ENCODE results near the gene KIAA1755.

KIAA1755 gene

DNA sequence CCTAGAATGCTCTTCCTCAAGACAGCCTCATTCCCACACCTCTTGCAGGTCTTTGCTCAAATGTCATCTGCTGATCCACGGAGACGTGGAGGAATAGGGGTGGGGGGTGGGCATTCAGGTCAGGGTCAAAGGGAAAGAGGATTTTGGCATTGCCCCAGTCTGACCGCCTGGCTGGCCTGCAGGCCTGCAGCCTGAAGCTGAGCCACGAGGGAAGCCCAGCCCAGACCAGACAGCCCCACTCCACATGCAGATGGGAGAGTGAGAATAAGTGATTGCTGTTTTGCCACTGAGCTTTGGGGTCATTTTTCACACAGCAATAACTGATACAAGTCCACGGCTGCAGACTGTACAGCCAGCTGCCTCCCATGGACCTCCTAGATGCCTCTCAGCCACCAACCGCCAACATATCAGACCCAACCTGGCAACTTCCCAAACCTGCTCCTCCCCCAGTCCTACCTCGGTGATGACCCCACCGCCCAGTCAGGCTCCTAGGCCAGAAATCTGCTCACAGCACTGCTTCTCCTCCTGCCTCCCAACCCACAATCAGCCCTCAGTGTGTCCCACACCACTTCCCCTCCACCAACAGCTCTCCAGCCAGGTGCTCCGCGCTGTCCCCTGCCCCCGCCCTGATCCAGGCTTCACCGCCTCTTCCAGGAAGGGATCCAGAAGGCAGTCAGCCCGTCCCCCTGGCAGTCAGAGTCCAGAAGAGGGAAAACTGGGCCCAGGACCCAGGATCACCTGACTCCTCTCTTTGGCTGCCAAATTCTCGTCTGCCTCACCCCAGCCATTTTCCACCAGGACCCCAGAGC is 14.0 kb downstream of the KIAA1755 start:
- H3K79me2 ChIP-seq (ENCODE audit: control insufficient read depth, low read length): no peaks in the 10 kb centered on the region
- no peak for TF ChIP-seq EZH2phosphoT487 (IDR thresholded peaks at IDR 0.05; ENCODE audit: borderline replicate concordance, low read length)
- TF ChIP-seq, protein P1, sequence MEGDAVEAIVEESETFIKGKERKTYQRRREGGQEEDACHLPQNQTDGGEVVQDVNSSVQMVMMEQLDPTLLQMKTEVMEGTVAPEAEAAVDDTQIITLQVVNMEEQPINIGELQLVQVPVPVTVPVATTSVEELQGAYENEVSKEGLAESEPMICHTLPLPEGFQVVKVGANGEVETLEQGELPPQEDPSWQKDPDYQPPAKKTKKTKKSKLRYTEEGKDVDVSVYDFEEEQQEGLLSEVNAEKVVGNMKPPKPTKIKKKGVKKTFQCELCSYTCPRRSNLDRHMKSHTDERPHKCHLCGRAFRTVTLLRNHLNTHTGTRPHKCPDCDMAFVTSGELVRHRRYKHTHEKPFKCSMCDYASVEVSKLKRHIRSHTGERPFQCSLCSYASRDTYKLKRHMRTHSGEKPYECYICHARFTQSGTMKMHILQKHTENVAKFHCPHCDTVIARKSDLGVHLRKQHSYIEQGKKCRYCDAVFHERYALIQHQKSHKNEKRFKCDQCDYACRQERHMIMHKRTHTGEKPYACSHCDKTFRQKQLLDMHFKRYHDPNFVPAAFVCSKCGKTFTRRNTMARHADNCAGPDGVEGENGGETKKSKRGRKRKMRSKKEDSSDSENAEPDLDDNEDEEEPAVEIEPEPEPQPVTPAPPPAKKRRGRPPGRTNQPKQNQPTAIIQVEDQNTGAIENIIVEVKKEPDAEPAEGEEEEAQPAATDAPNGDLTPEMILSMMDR (IDR thresholded peaks at IDR 0.05; ENCODE audit: low read depth, low read length, poor library complexity, severe bottlenecking): no peak

DNA sequence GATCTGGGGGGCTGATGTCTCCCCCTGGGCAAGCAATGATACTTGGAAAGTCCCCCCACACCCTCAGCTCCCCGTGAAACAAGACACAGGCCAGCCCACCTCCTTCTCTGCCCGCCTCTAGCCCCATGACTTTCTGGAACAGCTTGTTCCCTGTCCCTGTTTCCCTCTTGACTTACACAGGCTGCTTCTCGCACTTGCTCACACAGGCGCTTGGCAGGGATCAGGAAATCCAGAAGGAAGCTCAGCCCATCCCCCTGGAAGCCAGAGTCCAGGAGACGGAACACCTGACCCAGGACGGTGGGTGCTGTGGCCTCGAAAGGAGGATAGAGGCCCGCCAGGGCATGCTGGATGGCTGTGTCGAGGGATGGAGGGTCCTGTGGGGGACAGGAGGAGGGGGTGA is 14.8 kb downstream of the KIAA1755 start:
- Histone ChIP-seq H3F3A (ENCODE audit: control insufficient read depth, insufficient read depth) (no peaks in the 10 kb centered on the region), H3K4me3 (ENCODE audit: low read length) (no peak overlapping the region), H3K9me3 (ENCODE audit: control insufficient read depth, insufficient read depth, low read length) (peaks cover 31% of the 10 kb centered on the region), H3K4me1 (ENCODE audit: control insufficient read depth, low read length) (no peaks in the 10 kb centered on the region), H3K9me2 (replicated peaks; ENCODE audit: control insufficient read depth, low read length) (no peaks in the 10 kb centered on the region), H3K79me2 (ENCODE audit: control insufficient read depth, low read length) (no peaks in the 10 kb centered on the region), H4K20me1 (ENCODE audit: control insufficient read depth, insufficient read depth, low read depth, low read length) (no peaks in the 10 kb centered on the region), H3K27ac (ENCODE audit: low read depth, low read length) (no peak overlapping the region), H3K36me3 (ENCODE audit: control insufficient read depth, low read length) (no peaks in the 10 kb centered on the region), H3K4me2 (ENCODE audit: low read length) (no peak overlapping the region), H3K27me3 (ENCODE audit: control insufficient read depth, low read length) (no peaks in the 10 kb centered on the region)
- TF ChIP-seq, protein P1 (IDR thresholded peaks at IDR 0.05; ENCODE audit: low read depth, low read length, poor library complexity, severe bottlenecking): no peak
- TF ChIP-seq EZH2phosphoT487 (IDR thresholded peaks at IDR 0.05; ENCODE audit: borderline replicate concordance, low read length): no peak

More for the DNA sequence above, 14.0 kb downstream of the KIAA1755 start:
- Histone ChIP-seq H3K27ac (ENCODE audit: low read depth, low read length) (no peak overlapping the region), H3K9me2 (replicated peaks; ENCODE audit: control insufficient read depth, low read length) (no peaks in the 10 kb centered on the region), H3K4me1 (ENCODE audit: control insufficient read depth, low read length) (no peaks in the 10 kb centered on the region), H3K9me3 (ENCODE audit: control insufficient read depth, insufficient read depth, low read length) (peaks cover 26% of the 10 kb centered on the region), H3K36me3 (ENCODE audit: control insufficient read depth, low read length) (no peaks in the 10 kb centered on the region), H3K4me3 (ENCODE audit: low read length) (no peak overlapping the region), H3F3A (ENCODE audit: control insufficient read depth, insufficient read depth) (no peaks in the 10 kb centered on the region), H3K27me3 (ENCODE audit: control insufficient read depth, low read length) (no peaks in the 10 kb centered on the region), H3K4me2 (ENCODE audit: low read length) (no peak overlapping the region), H4K20me1 (ENCODE audit: control insufficient read depth, insufficient read depth, low read depth, low read length) (no peaks in the 10 kb centered on the region)

DNA sequence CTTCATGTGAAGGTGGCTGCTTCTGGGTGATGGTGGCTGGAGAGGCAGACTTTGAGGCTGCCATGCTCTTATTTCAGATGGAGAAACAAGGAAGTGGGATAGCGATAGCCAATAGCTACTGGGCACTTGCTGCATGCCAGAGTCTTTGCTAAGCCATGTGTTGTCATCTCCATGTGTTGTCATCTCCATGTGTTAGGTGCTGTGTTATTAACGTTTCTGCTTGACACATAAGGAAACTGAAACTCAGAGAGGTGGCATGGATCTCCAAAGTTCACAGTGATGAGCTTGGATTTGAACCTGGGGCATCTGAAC is 16.9 kb downstream of the KIAA1755 start:
- H4K20me1 ChIP-seq (ENCODE audit: control insufficient read depth, insufficient read depth, low read depth, low read length): no peaks in the 10 kb centered on the region
- no peak for TF ChIP-seq EZH2phosphoT487 (IDR thresholded peaks at IDR 0.05; ENCODE audit: borderline replicate concordance, low read length)
- TF ChIP-seq, protein P1 (IDR thresholded peaks at IDR 0.05; ENCODE audit: low read depth, low read length, poor library complexity, severe bottlenecking): no peak
- H3K4me2 ChIP-seq (ENCODE audit: low read length): no peak overlapping the region
- peaks cover 44% of the 10 kb centered on the region for H3K9me3 ChIP-seq (ENCODE audit: control insufficient read depth, insufficient read depth, low read length)
- no peaks in the 10 kb centered on the region for H3K27me3 ChIP-seq (ENCODE audit: control insufficient read depth, low read length)
- H3K4me1 ChIP-seq (ENCODE audit: control insufficient read depth, low read length): no peaks in the 10 kb centered on the region
- H3K9me2 ChIP-seq (replicated peaks; ENCODE audit: control insufficient read depth, low read length): no peaks in the 10 kb centered on the region
- no peaks in the 10 kb centered on the region for H3K79me2 ChIP-seq (ENCODE audit: control insufficient read depth, low read length)
- H3K4me3 ChIP-seq (ENCODE audit: low read length): no peak overlapping the region
- no peaks in the 10 kb centered on the region for H3F3A ChIP-seq (ENCODE audit: control insufficient read depth, insufficient read depth)
- no peaks in the 10 kb centered on the region for H3K36me3 ChIP-seq (ENCODE audit: control insufficient read depth, low read length)
- no peak overlapping the region for H3K27ac ChIP-seq (ENCODE audit: low read depth, low read length)

Data from DOHH2 (cell line).